ENCODE data around the gene SPACA5. TPM values are rescaled to one million over a fixed set of nuclear protein-coding genes. Genes with fewer than 3 reads are reported as not detected.
"Not testable (repeated sequence)": the region's sequence is repeated elsewhere in the genome, so short reads cannot be mapped to it uniquely, and the experiment has no call there.

The SPACA5 gene
- not detected in 2 replicates for total RNA-seq (2014; rRNA removed; shearing (Covaris generic))
- total RNA-seq (2022), result not detected in 2 replicates
- percentile 11 among the genes with signal in this experiment for Bru-seq, nascent RNA
- BruChase-seq, experiment 1, labeled RNA remaining after a 6-hour chase, result not detected
- BruChase-seq, experiment 2, labeled RNA remaining after a 2-hour chase, result not detected
- long read RNA-seq, result 0 reads

GRCh38 chrX:48006688-48007087 lies at the start of gene SPACA5:
Gene SPACA5 (plus strand): TSS chrX:48006988. CDS start chrX:48007803, 815 bp downstream.
- H4K20me1 ChIP-seq (ENCODE audit: insufficient read depth, low read length); CTCF ChIA-PET (ENCODE audit: unreplicated experiment); BruUV-seq (replicated peaks); H3K4me3 ChIP-seq (ENCODE audit: low read depth, low read length, poor library complexity, severe bottlenecking); DNase-seq (ENCODE audit: low spot score); H3K9me2 ChIP-seq (ENCODE audit: insufficient read depth, low read length); H3K36me3 ChIP-seq (ENCODE audit: insufficient read depth, low read length); H3K4me2 ChIP-seq (ENCODE audit: low read length); H2AFZ ChIP-seq (ENCODE audit: low read length); H3K27ac ChIP-seq (ENCODE audit: low read depth, low read length, poor library complexity, severe bottlenecking); POLR2A ChIA-PET; intact Hi-C loops (cut with micrococcal nuclease; ENCODE audit: unreplicated experiment); H3K9me3 ChIP-seq (ENCODE audit: low read length): not testable (repeated sequence)
- Histone ChIP-seq H3K79me2 (ENCODE audit: insufficient read depth, low read depth, low read length) (peaks cover 12% of the 10 kb centered on the region), H3K4me1 (ENCODE audit: insufficient read depth, low read length, poor library complexity, severe bottlenecking) (peaks cover 12% of the 10 kb centered on the region)

GRCh38 chrX:47958206-47958605 lies 48.6 kb upstream of the SPACA5 start:
- H3K4me3 ChIP-seq (ENCODE audit: low read depth, low read length, poor library complexity, severe bottlenecking); H3K9me2 ChIP-seq (ENCODE audit: insufficient read depth, low read length); H3K79me2 ChIP-seq (ENCODE audit: insufficient read depth, low read depth, low read length); H3K27ac ChIP-seq (ENCODE audit: low read depth, low read length, poor library complexity, severe bottlenecking); H2AFZ ChIP-seq (ENCODE audit: low read length); DNase-seq (ENCODE audit: low spot score); H4K20me1 ChIP-seq (ENCODE audit: insufficient read depth, low read length); POLR2A ChIA-PET; H3K4me2 ChIP-seq (ENCODE audit: low read length); H3K9me3 ChIP-seq (ENCODE audit: low read length); H3K36me3 ChIP-seq (ENCODE audit: insufficient read depth, low read length); BruUV-seq (replicated peaks): not testable (repeated sequence)
- intact Hi-C loops (cut with micrococcal nuclease; ENCODE audit: unreplicated experiment), result loop anchor here (2.0 kb wide), 1 partner anchor 69 kb away; no protein-coding TSS in a partner anchor
- peaks cover 21% of the 10 kb centered on the region for H3K4me1 ChIP-seq (ENCODE audit: insufficient read depth, low read length, poor library complexity, severe bottlenecking)
- CTCF ChIA-PET (ENCODE audit: unreplicated experiment), result interaction anchor here (0.6 kb wide), 1 partner anchor 314 kb away, joined by 3 read pairs; no protein-coding TSS in a partner anchor

- POLR2A ChIA-PET, result no interaction called here
Observed at GRCh38 chrX:47958761-47959342, 47.9 kb upstream of the SPACA5 start.

More at GRCh38 chrX:47958761-47959342, 47.9 kb upstream of the SPACA5 start:
- no peaks in the 10 kb centered on the region for H3K9me3 ChIP-seq (ENCODE audit: low read length)
- H3K79me2 ChIP-seq (ENCODE audit: insufficient read depth, low read depth, low read length), result no peaks in the 10 kb centered on the region
- no peak overlapping the region for H3K27ac ChIP-seq (ENCODE audit: low read depth, low read length, poor library complexity, severe bottlenecking)
- no peaks in the 10 kb centered on the region for H3K36me3 ChIP-seq (ENCODE audit: insufficient read depth, low read length)
- H3K4me2 ChIP-seq (ENCODE audit: low read length), result no peak overlapping the region
- no peaks in the 10 kb centered on the region for H4K20me1 ChIP-seq (ENCODE audit: insufficient read depth, low read length)
- CTCF ChIA-PET (ENCODE audit: unreplicated experiment), result interaction anchor here (0.6 kb wide), 1 partner anchor 314 kb away, joined by 3 read pairs; no protein-coding TSS in a partner anchor
- H3K9me2 ChIP-seq (ENCODE audit: insufficient read depth, low read length), result no peaks in the 10 kb centered on the region
- no peak overlapping the region for H2AFZ ChIP-seq (ENCODE audit: low read length)
- TF ChIP-seq EZH2phosphoT487 (IDR thresholded peaks at IDR 0.05; ENCODE audit: borderline replicate concordance, low read depth, low read length), result no peak
- TF ChIP-seq CTCF (conservative IDR thresholded peaks at IDR 0.05; ENCODE audit: low read length), result peak; percentile 62
- DNase-seq (ENCODE audit: low spot score), result peak; percentile 51
- peaks cover 21% of the 10 kb centered on the region for H3K4me1 ChIP-seq (ENCODE audit: insufficient read depth, low read length, poor library complexity, severe bottlenecking)
- intact Hi-C loops (cut with micrococcal nuclease; ENCODE audit: unreplicated experiment), result loop anchor here (2.0 kb wide), 1 partner anchor 68 kb away; no protein-coding TSS in a partner anchor
- no TSS peak for BruUV-seq (replicated peaks)
- no peak overlapping the region for H3K4me3 ChIP-seq (ENCODE audit: low read depth, low read length, poor library complexity, severe bottlenecking)

Measured in OCI-LY7 (cell line).